ENCODE results near the gene FAM83C. TPM values are rescaled to one million over a fixed set of nuclear protein-coding genes. Genes with fewer than 3 reads are reported as not detected.
A peak's percentile ranks its signal among the peaks of the same experiment; 100 is the strongest.

FAM83C gene
- total and polyA plus RNA-seq, 9 of the 15 experiments (the other 6 are each of a cell fraction or from before 2014, with no cell fraction given), result not detected

DNA sequence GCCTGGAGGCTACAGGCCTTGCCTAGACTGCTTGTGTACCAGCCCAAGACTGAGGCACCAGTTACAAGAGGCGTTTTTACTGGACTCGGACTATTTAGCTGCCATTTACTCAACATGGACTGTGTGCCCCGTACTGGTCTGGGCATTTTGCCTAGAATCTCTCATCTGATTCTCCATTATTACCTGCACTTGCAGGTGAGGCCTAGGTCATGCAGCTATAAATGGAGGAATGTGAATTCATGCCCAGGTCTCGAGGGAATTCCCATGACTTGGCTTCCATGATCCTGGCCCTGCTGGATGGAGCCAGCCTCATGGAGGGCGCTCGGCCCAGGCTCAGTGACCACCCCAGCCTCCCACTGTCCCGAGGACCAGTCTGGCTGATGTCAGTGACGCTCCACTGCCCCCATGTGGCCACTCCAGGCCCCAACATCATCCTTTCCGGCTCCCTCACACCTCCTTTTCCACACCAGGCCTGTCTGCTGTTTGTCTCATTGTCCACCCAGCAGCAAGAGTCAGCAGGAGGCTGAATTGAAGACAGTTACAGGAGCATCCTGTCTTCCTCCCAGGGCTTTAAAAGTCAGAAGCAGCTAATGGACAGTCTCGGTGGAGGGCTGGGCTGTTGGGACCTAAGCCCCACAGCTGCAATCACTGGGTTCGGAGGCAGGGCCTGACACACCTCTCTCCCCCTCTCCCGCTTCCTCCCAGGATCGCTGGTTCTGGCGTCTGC lies 23.0 kb downstream of the FAM83C start (continued):
- TF ChIP-seq ZNF589 (CRISPR knock-in tag; IDR thresholded peaks at IDR 0.05; ENCODE audit: low read depth) (no peak), ZNF274 (IDR thresholded peaks at IDR 0.05; ENCODE audit: borderline replicate concordance, low read depth, low read length) (no peak), ZFP30 (CRISPR knock-in tag; IDR thresholded peaks at IDR 0.05; ENCODE audit: borderline replicate concordance) (no peak), FUS (optimal IDR thresholded peaks at IDR 0.05; ENCODE audit: low read depth, low read length) (no peak), NONO (IDR thresholded peaks at IDR 0.05; ENCODE audit: low read depth in 2 of 2, low read length in 1 of 2) (no peak), EHMT2 (IDR thresholded peaks at IDR 0.05) (no peak), TBL1XR1 (IDR thresholded peaks at IDR 0.05; ENCODE audit: low read length in 2 of 2) (no peak), RBM14 (IDR thresholded peaks at IDR 0.05; ENCODE audit: borderline replicate concordance, insufficient read depth, low read depth, low read length) (no peak), SMC3 (conservative IDR thresholded peaks at IDR 0.05; ENCODE audit: insufficient read depth, low read depth, low read length) (peak; percentile 92), SOX6 (IDR thresholded peaks at IDR 0.05) (no peak), SAFB (IDR thresholded peaks at IDR 0.05; ENCODE audit: borderline replicate concordance, low read depth, low read length) (no peak)
- TF ChIP-seq, protein P1, sequence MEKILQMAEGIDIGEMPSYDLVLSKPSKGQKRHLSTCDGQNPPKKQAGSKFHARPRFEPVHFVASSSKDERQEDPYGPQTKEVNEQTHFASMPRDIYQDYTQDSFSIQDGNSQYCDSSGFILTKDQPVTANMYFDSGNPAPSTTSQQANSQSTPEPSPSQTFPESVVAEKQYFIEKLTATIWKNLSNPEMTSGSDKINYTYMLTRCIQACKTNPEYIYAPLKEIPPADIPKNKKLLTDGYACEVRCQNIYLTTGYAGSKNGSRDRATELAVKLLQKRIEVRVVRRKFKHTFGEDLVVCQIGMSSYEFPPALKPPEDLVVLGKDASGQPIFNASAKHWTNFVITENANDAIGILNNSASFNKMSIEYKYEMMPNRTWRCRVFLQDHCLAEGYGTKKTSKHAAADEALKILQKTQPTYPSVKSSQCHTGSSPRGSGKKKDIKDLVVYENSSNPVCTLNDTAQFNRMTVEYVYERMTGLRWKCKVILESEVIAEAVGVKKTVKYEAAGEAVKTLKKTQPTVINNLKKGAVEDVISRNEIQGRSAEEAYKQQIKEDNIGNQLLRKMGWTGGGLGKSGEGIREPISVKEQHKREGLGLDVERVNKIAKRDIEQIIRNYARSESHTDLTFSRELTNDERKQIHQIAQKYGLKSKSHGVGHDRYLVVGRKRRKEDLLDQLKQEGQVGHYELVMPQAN (IDR thresholded peaks at IDR 0.05; ENCODE audit: borderline replicate concordance), result no peak
- TF ChIP-seq, protein P2, sequence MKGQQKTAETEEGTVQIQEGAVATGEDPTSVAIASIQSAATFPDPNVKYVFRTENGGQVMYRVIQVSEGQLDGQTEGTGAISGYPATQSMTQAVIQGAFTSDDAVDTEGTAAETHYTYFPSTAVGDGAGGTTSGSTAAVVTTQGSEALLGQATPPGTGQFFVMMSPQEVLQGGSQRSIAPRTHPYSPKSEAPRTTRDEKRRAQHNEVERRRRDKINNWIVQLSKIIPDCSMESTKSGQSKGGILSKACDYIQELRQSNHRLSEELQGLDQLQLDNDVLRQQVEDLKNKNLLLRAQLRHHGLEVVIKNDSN (CRISPR knock-in tag; IDR thresholded peaks at IDR 0.05), result no peak
- TF ChIP-seq, protein P3, sequence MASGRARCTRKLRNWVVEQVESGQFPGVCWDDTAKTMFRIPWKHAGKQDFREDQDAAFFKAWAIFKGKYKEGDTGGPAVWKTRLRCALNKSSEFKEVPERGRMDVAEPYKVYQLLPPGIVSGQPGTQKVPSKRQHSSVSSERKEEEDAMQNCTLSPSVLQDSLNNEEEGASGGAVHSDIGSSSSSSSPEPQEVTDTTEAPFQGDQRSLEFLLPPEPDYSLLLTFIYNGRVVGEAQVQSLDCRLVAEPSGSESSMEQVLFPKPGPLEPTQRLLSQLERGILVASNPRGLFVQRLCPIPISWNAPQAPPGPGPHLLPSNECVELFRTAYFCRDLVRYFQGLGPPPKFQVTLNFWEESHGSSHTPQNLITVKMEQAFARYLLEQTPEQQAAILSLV (tag; IDR thresholded peaks at IDR 0.05), result no peak
- TF ChIP-seq, protein P4, sequence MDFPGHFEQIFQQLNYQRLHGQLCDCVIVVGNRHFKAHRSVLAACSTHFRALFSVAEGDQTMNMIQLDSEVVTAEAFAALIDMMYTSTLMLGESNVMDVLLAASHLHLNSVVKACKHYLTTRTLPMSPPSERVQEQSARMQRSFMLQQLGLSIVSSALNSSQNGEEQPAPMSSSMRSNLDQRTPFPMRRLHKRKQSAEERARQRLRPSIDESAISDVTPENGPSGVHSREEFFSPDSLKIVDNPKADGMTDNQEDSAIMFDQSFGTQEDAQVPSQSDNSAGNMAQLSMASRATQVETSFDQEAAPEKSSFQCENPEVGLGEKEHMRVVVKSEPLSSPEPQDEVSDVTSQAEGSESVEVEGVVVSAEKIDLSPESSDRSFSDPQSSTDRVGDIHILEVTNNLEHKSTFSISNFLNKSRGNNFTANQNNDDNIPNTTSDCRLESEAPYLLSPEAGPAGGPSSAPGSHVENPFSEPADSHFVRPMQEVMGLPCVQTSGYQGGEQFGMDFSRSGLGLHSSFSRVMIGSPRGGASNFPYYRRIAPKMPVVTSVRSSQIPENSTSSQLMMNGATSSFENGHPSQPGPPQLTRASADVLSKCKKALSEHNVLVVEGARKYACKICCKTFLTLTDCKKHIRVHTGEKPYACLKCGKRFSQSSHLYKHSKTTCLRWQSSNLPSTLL (IDR thresholded peaks at IDR 0.05), result no peak
- TF ChIP-seq, protein P5, sequence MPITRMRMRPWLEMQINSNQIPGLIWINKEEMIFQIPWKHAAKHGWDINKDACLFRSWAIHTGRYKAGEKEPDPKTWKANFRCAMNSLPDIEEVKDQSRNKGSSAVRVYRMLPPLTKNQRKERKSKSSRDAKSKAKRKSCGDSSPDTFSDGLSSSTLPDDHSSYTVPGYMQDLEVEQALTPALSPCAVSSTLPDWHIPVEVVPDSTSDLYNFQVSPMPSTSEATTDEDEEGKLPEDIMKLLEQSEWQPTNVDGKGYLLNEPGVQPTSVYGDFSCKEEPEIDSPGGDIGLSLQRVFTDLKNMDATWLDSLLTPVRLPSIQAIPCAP (CRISPR knock-in tag; IDR thresholded peaks at IDR 0.05; ENCODE audit: borderline replicate concordance), result no peak
- TF ChIP-seq, protein P6, sequence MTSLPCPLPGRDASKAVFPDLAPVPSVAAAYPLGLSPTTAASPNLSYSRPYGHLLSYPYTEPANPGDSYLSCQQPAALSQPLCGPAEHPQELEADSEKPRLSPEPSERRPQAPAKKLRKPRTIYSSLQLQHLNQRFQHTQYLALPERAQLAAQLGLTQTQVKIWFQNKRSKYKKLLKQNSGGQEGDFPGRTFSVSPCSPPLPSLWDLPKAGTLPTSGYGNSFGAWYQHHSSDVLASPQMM (CRISPR knock-in tag; IDR thresholded peaks at IDR 0.05), result no peak
- TF ChIP-seq, protein P7, sequence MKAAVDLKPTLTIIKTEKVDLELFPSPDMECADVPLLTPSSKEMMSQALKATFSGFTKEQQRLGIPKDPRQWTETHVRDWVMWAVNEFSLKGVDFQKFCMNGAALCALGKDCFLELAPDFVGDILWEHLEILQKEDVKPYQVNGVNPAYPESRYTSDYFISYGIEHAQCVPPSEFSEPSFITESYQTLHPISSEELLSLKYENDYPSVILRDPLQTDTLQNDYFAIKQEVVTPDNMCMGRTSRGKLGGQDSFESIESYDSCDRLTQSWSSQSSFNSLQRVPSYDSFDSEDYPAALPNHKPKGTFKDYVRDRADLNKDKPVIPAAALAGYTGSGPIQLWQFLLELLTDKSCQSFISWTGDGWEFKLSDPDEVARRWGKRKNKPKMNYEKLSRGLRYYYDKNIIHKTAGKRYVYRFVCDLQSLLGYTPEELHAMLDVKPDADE (conservative IDR thresholded peaks at IDR 0.05; ENCODE audit: control insufficient read depth, low read depth, low read length), result no peak; the same call in 1 of the 2 replicates
